Sigmoid colon (tissue), 7 donors: ENCODE results near the gene CHN2. TPM values are rescaled to one million over a fixed set of nuclear protein-coding genes. Genes with fewer than 3 reads are reported as not detected.

Source experiments
- DNase-seq: peaks from one replicate; pipeline ENCODE4 v3.0.0-alpha.2; 2019
- H3K27ac ChIP-seq, 4 donors: fragments of 200-600 bp; sonication (generic); one replicate each; pipeline ENCODE4 v1.5.1; 2016 to 2019; ENCODE audit warnings: mild to moderate bottlenecking in 1 of 4
- H3K27me3 ChIP-seq, 3 donors: fragments of 200-600 bp; sonication (generic); one replicate each; pipeline ENCODE4 v1.5.1; 2019; ENCODE audit warnings: mild to moderate bottlenecking in 1 of 3
- H3K36me3 ChIP-seq, 4 donors: fragments of 200-600 bp; sonication (generic); one replicate each; pipeline ENCODE4 v1.5.1; 2016 to 2019
- H3K4me1 ChIP-seq, 4 donors: fragments of 200-600 bp; sonication (generic); one replicate each; pipeline ENCODE4 v1.5.1; 2017 to 2019
- H3K4me3 ChIP-seq, 4 donors: fragments of 200-600 bp; sonication (generic); one replicate each; pipeline ENCODE4 v1.5.1; 2017 to 2019; ENCODE audit warnings: mild to moderate bottlenecking in 2 of 4, moderate library complexity in 1 of 4
- H3K9me3 ChIP-seq, 4 donors: fragments of 200-600 bp in 3 of 4; sonication (generic) in 3 of 4; one replicate each; pipeline versions ENCODE4 v1.5.1 to v1.6.1; 2013 to 2019
- EP300 ChIP-seq, 4 donors: sonication (generic); formaldehyde crosslinking; IDR thresholded peaks; one replicate each; pipeline ENCODE4 v1.6.1; 2017; ENCODE audit warnings: antibody characterized with exemption in 4 of 4
- POLR2A ChIP-seq, 2 donors: fragments of 450-650 bp; IDR thresholded peaks; one replicate each; pipeline ENCODE4 v1.6.1; 2016; ENCODE audit warnings: antibody characterized with exemption in 2 of 2, mild to moderate bottlenecking in 2 of 2, moderate library complexity in 2 of 2
- POLR2AphosphoS5 ChIP-seq, 4 donors: sonication (generic); formaldehyde crosslinking; IDR thresholded peaks; one replicate each; pipeline ENCODE4 v1.6.1; 2017; ENCODE audit warnings: antibody characterized with exemption in 4 of 4
- WGBS, 2 donors: extraction: QIAGEN DNeasy Blood & Tissue Kit; methylation state at CpG; one replicate each; pipeline ENCODE4 v1.1.7; 2013; 5-methylcytosine and 5-hydroxymethylcytosine counted together
- intact Hi-C: fragments of 100-400 bp; cut with DNase I; formaldehyde crosslinking; loops from one replicate; pipeline ENCODE4 v1.15.1; 2023
- polyA plus RNA-seq, 3 donors: library from polyadenylated mRNA; stranded (reverse); fragments of 200-250 nt; gene quantifications; one replicate each; pipeline ENCODE4 v1.2.3, GENCODE V29; 2013
- total RNA-seq, 4 donors: library from RNA; depleted of rRNA; stranded (reverse); fragments of >200 nt; gene quantifications; one replicate each; pipeline ENCODE4 v1.1.0, GENCODE V29; 2016
- TF ChIP-seq, protein P1 (sequence below), 4 experiments: fragments of 450-650 bp in 3 of 4; fragments of 200-600 bp in 1 of 4; IDR thresholded peaks; one replicate each; pipeline ENCODE4 v1.5.1; 2016 to 2019; ENCODE audit warnings: antibody characterized with exemption in 4 of 4, mild to moderate bottlenecking in 3 of 4, moderate library complexity in 2 of 4
- donor health status: healthy with polysubstance abuse.
- donor health status: Bipolar disorder and iron deficiency.
- donor health status: healthy.

The CHN2 gene
- total and polyA plus RNA-seq, 7 donors, result 4.2 to 37.7 (median 15.8) TPM

DNA sequence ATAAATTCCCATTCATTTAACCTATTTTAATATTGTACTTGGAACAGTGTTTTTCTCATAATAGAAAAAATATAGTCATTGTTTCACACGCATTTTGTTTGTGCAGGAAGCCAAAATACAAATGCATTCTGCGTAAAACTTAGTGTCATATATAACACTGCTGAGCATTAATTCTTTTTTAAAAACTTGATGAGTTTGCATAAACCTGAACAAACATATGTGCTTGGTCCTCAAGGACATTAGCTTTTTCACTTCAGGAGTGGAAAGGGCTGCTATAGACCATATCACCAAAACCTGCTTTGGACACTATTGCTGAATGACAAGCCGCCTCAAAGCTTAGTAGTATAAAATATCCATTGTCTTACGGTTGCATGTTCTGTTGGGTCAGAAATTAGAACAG, 267.4 kb downstream of the CHN2 start:
- intact Hi-C loops, result no loop called here
- Histone ChIP-seq H3K27me3 (no peaks in the 10 kb centered on the region), H3K4me1 (no peaks in the 10 kb centered on the region), H3K36me3 (no peaks in the 10 kb centered on the region), H3K27ac (no peak overlapping the region), H3K4me3 (no peak overlapping the region), H3K9me3 (no peaks in the 10 kb centered on the region)
- no peak for TF ChIP-seq POLR2A (IDR thresholded peaks at IDR 0.05)
- TF ChIP-seq, protein P1, sequence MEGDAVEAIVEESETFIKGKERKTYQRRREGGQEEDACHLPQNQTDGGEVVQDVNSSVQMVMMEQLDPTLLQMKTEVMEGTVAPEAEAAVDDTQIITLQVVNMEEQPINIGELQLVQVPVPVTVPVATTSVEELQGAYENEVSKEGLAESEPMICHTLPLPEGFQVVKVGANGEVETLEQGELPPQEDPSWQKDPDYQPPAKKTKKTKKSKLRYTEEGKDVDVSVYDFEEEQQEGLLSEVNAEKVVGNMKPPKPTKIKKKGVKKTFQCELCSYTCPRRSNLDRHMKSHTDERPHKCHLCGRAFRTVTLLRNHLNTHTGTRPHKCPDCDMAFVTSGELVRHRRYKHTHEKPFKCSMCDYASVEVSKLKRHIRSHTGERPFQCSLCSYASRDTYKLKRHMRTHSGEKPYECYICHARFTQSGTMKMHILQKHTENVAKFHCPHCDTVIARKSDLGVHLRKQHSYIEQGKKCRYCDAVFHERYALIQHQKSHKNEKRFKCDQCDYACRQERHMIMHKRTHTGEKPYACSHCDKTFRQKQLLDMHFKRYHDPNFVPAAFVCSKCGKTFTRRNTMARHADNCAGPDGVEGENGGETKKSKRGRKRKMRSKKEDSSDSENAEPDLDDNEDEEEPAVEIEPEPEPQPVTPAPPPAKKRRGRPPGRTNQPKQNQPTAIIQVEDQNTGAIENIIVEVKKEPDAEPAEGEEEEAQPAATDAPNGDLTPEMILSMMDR (IDR thresholded peaks at IDR 0.05), result no peak
- 97 to 99% methylated on average over 4 of the region's 4 CpGs for WGBS, 2 donors
- no peak for DNase-seq

DNA sequence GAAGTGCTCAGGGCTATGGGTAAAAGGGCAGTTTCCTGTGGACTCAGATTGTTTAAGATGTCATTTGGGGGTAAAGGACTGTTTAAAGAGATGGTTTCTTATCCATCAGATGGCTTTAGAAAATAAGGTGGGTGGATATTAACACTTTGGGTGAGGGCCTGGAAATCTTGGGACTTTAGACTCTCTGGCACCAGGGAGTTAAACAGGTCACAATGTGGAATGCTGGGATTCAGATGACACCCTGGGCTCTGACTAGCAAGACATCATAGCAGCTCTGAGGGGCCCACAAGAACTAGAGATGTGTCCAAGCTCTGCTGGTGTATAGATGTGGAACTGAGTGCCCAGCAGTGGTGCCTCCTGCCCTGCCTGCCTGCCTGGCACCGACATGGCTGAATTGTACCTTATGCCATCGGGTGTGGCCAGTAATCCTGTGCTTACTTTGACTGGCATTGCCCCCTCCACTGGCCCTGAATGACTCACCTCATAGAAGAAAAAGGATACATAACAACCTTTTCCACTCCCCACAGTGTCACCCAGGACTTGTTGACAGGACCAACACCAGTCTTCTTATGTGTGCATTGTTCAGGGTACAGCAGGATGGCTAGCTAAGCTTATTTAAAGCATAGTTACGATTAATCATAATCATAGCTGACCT, 269.1 kb downstream of the CHN2 start:
- no peak overlapping the region for H3K27ac ChIP-seq
- TF ChIP-seq POLR2A (IDR thresholded peaks at IDR 0.05) (no peak), POLR2AphosphoS5 (IDR thresholded peaks at IDR 0.05) (no peak), EP300 (IDR thresholded peaks at IDR 0.05) (no peak)
- TF ChIP-seq, protein P1 (IDR thresholded peaks at IDR 0.05), result no peak
- intact Hi-C loops, result no loop called here

DNA sequence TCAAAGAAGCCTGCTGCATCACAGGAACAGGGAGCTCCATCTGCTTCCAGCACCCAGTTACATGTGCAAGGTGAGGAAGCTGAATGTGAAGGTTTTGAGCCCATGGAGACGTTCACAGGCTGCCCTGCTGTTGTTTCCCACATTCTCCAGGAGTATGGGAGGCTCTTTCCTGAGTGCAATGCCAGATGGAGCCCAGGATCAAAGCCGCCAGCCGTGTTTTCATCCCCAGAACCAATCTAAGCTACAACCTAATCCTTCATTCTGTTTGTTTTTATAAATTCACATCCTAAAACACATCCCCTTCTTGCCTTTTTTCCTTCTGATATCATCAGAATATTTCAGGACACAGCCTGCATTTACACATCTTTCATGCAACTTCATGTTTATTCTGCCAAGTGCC, 270.2 kb downstream of the CHN2 start:
- Histone ChIP-seq H3K27me3 (no peaks in the 10 kb centered on the region), H3K36me3 (no peaks in the 10 kb centered on the region), H3K9me3 (no peaks in the 10 kb centered on the region), H3K4me3 (no peak overlapping the region), H3K27ac (no peak overlapping the region), H3K4me1 (no peaks in the 10 kb centered on the region)
- TF ChIP-seq POLR2A (IDR thresholded peaks at IDR 0.05) (no peak), EP300 (IDR thresholded peaks at IDR 0.05) (no peak), POLR2AphosphoS5 (IDR thresholded peaks at IDR 0.05) (no peak)
- TF ChIP-seq, protein P1 (IDR thresholded peaks at IDR 0.05), result no peak
- intact Hi-C loops, result no loop called here
- DNase-seq, result no peak
- WGBS, 2 donors, result 82 to 85% methylated on average over 3 of the region's 3 CpGs

More for the DNA sequence above, 269.1 kb downstream of the CHN2 start:
- Histone ChIP-seq H3K9me3 (no peaks in the 10 kb centered on the region), H3K4me1 (no peaks in the 10 kb centered on the region), H3K4me3 (no peak overlapping the region), H3K27me3 (no peaks in the 10 kb centered on the region), H3K36me3 (no peaks in the 10 kb centered on the region)
- DNase-seq, result no peak
- 40 to 86% methylated on average over 3 of the region's 3 CpGs for WGBS, 2 donors

DNA sequence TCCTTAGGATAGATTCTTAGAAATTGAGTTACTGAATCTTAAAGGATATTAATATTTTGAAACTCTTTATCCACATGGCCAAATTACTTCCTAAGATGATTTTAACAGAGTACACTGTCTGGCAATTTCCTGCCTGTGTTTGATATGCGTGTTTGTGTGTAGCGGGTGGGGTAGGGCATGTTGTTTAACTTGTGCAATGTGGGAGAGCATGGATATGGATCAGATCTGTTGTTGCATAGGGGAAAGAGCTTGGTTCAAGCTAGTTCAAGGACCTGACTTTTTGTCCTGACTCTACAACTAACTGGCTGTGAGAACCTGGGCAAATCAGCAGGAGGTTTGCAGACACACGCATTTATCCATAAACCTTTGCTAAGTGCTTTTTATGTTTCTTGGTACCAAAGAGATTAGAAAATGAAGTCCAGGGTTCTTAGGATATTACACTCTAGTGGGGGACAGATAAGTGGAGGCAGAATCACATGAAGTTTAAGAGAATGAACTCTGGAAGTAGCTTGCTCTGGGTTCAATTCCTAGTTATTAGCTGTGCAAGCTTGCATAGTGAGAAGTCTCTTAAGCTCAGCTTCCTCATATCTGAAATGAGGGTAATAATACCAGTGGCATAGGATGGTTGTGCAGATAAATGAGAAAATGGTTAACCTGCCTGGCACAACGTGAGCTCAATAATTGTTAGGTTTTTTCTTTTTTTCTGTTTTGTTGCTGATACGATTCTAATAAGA, 272.8 kb downstream of the CHN2 start:
- H3K9me3 ChIP-seq, result no peaks in the 10 kb centered on the region
- DNase-seq, result no peak
- no peaks in the 10 kb centered on the region for H3K36me3 ChIP-seq
- H3K27me3 ChIP-seq, result no peaks in the 10 kb centered on the region
- no peak overlapping the region for H3K27ac ChIP-seq
- TF ChIP-seq POLR2AphosphoS5 (IDR thresholded peaks at IDR 0.05) (no peak), POLR2A (IDR thresholded peaks at IDR 0.05) (no peak), EP300 (IDR thresholded peaks at IDR 0.05) (no peak)
- TF ChIP-seq, protein P1 (IDR thresholded peaks at IDR 0.05), result no peak
- intact Hi-C loops, result no loop called here
- 21 to 69% methylated on average over 5 of the region's 5 CpGs for WGBS, 2 donors
- H3K4me1 ChIP-seq, result no peaks in the 10 kb centered on the region
- no peak overlapping the region for H3K4me3 ChIP-seq
